RWPE1 (cell line): ENCODE results near the gene CSPG4.
A peak's percentile ranks its signal among the peaks of the same experiment; 100 is the strongest.
"Not testable (repeated sequence)": the region's sequence is repeated elsewhere in the genome, so short reads cannot be mapped to it uniquely, and the experiment has no call there.

Experiments
- CTCF ChIA-PET: fragments of 350-600 bp; sonication (Branson Sonifier 250); formaldehyde crosslinking; extraction: SDS; loops from one replicate; lab custom pipeline; 2021; lab: Yijun Ruan, JAX
- POLR2A ChIA-PET: fragments of 400-600 bp; formaldehyde crosslinking; extraction: SDS; loops from one replicate; lab custom pipeline; 2020; ENCODE audit warnings: antibody characterized with exemption; ENCODE audit not compliant: low non-redundant PET; lab: Yijun Ruan, JAX
- DNase-seq: peaks from one replicate; pipeline ENCODE4 v3.0.0; 2012; ENCODE audit warnings: low spot score
- H3K27ac ChIP-seq: fragments of 450-650 bp; 2 replicates; pipeline ENCODE4 v1.5.1; 2017
- TF ChIP-seq, protein P1 (sequence below): fragments of 450-650 bp; conservative IDR thresholded peaks from 2 replicates; pipeline ENCODE4 v1.5.1; 2017; ENCODE audit warnings: low read depth, mild to moderate bottlenecking

Gene CSPG4

DNA sequence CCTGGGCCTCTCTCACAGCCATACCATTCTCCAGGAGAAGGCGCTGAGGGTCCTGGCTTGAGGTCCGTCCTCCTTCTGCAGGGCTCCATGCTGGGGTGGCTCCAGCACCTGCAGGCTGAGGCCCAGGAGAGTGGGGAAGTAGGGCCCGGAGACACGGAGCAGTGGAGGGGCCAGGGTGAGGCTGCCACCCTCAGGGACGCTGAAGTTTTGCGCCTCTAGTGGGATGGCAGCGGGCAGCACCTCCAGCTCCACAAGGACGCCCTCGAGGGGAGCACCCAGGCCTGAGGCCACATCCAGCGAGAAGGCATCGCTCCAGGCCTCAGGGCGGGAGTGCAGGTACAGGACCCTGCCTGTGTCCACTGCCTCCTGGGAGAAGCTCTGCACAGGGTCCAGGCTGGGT, 27.5 kb downstream of the CSPG4 start:
- 0 out of 2 replicates have a peak overlapping the region, but pooled peaks have one; percentile 2 for H3K27ac ChIP-seq
- CTCF ChIA-PET: interaction anchor here (0.6 to 2.5 kb wide), 4 partner anchors 9 to 171 kb away, joined by 3 to 18 read pairs (median 8); partner anchors contain the start of gene IMP3
- TF ChIP-seq, protein P1, sequence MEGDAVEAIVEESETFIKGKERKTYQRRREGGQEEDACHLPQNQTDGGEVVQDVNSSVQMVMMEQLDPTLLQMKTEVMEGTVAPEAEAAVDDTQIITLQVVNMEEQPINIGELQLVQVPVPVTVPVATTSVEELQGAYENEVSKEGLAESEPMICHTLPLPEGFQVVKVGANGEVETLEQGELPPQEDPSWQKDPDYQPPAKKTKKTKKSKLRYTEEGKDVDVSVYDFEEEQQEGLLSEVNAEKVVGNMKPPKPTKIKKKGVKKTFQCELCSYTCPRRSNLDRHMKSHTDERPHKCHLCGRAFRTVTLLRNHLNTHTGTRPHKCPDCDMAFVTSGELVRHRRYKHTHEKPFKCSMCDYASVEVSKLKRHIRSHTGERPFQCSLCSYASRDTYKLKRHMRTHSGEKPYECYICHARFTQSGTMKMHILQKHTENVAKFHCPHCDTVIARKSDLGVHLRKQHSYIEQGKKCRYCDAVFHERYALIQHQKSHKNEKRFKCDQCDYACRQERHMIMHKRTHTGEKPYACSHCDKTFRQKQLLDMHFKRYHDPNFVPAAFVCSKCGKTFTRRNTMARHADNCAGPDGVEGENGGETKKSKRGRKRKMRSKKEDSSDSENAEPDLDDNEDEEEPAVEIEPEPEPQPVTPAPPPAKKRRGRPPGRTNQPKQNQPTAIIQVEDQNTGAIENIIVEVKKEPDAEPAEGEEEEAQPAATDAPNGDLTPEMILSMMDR: no peak
- POLR2A ChIA-PET: no interaction called here
- no peak for DNase-seq

DNA sequence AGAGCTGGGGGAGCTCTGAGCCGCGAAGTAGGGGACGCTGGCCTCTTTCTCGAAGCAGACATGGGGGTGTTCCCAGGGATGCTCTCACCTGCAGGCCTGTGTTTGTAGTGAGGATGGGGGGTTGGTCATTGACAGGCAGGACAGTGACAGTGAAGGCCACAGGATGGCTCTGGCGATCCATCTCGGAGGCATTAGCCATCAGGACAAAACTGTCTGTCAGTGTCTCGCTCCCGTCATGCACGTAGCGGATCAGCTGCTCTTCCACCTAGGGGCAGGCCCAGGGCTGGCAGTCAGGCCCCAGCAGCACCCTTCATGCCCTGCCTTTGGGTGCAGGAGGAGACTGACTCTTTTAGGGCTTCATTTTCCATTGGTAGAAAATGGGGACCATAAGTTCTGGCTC, 28.0 kb downstream of the CSPG4 start:
- CTCF ChIA-PET: interaction anchor here (0.6 to 2.4 kb wide), 6 partner anchors 9 to 176 kb away, joined by 3 to 18 read pairs (median 3); partner anchors contain the start of gene IMP3
- H3K27ac ChIP-seq: peak overlapping the region; percentile 53
- POLR2A ChIA-PET: no interaction called here
- TF ChIP-seq, protein P1: no peak
- DNase-seq: no peak

DNA sequence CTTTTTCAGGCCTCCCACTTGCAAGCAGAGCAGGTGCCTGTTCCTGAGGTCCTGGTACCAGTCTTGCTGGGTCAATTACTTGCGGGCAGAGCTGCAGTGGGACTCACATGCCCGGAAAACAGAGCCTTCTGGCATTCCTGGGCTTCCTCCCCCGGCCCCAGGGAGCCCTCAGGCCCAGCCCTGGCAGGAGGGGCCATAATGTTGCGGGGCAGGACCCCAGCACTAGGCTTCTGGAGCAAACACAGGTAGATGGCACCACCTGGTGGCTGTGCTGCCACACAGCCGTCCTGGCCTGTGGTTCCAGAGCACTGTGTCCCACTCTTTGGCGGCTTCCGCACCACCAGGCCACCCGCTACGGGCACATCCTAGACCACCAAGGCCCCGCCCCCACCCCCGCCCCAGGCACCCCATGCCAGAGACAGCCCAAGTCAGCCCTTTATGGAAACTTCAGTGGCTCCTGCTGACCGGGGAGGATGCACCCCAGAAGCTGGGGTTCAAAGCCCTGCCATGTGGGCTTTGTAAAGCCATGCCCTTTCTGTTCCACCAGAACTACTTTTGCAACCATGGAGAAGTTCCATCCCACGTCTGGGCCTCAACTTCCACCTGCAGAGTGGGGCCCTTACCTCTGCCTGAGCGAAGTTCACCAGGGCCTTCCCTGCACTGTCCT, 28.9 kb downstream of the CSPG4 start:
- CTCF ChIA-PET: interaction anchor here (0.6 to 2.4 kb wide), 10 partner anchors 13 to 1254 kb away, joined by 3 to 18 read pairs (median 4); partner anchors contain the start of genes IMP3 and SNX33
- POLR2A ChIA-PET: not testable (repeated sequence)
- TF ChIP-seq, protein P1: peak; percentile 92
- DNase-seq: peak; percentile 72
- peak overlapping the region; percentile 53 for H3K27ac ChIP-seq

DNA sequence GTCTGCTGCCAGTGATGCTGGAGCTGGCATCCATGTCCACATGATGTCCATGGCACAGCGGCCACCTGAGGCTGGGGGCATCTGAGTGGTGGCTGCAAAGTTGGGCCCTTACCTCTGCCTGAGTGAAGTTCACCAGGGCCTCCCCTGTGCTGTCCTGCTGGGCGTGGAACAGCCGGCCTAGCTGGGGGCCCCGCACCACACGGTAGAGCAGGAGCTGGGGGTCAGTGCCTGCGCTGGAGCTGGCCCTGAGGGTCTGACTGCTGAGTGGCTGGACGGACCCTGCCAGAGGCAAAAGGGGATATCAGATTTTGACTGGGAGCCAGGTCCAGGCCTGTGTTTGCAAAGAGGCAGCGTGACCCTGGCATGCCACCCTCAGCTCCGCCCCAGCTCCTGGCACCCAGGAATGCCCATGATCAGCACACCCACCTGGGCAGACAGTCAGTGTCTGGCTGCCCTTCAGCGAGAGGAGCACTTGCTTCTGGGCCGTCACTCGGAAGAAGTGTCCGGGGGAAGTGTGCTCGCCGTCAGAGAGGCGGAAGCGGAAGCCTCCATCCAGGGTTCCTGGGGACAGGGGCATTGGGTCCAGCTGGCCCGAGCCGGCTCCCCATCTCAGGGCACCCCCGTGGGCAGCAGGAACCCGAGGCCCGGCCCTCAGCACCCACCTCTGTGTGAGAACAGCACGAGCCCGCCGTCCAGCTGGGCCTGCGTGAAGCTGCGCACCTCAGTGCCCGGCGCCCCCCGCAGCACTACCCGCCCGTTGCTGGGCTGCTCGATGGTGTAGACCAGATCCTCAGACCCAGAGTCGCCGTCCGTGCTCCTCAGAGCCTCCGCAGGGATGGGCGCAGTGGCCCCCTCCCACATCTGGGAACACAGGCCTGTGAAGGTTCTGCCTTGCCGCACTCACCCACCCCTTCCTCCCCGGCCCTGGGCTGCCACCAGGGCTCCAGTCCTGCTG, 30.2 kb downstream of the CSPG4 start:
- TF ChIP-seq, protein P1: no peak
- ChIA-PET CTCF (interaction anchor here (0.9 to 2.4 kb wide), 6 partner anchors 11 to 43 kb away, joined by 3 to 18 read pairs (median 4); partner anchors contain the start of genes IMP3 and SNX33), POLR2A (interaction anchor here (1.1 kb wide), 1 partner anchor 43 kb away, joined by 3 read pairs; the partner anchor contains the start of gene IMP3)
- peak overlapping the region; percentile 53 for H3K27ac ChIP-seq
- DNase-seq: no peak

DNA sequence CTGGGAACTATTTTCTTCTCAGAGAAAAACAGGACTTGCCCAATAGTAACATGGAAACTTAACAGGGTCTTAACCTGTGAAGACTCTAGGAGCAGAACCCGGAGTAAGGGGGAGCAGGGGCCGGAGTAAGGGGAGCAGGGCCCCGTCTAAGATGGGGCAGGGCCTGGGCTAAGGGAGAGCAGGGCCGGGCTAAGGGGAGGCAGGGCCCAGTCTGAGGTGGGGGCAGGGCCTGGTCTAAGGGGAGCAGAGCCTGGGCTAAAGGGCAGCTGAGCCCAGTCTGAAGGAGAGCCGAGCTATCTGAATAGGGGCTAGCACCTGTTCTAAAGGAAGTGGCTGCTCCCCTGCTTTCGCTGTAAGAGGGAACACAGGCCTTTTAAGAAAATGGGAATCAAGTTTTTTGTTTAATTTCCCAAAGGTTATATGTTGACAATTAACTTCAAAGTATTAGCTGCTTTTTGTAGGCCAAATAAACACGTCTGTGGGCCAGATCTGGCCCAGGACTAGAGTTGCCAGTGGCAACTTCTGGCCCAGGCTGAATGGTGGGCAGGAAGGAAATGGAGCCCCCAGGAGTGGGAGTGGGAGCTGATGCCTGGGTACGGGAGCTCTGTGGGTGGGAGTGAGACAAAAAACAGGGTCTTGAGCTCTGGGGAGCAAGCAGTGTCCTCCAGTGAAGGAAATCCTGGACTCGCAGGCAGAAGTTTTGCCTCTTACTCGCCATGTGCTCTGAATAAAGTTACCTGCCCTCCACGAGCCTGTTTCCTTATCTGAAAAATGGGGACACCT, 32.5 kb downstream of the CSPG4 start:
- DNase-seq: no peak
- POLR2A ChIA-PET: no interaction called here
- CTCF ChIA-PET: interaction anchor here (0.7 to 0.9 kb wide), 3 partner anchors 13 to 160 kb away, joined by 4 to 6 read pairs (median 4); no protein-coding TSS in a partner anchor
- H3K27ac ChIP-seq: peak overlapping the region; percentile 53
- TF ChIP-seq, protein P1: no peak

DNA sequence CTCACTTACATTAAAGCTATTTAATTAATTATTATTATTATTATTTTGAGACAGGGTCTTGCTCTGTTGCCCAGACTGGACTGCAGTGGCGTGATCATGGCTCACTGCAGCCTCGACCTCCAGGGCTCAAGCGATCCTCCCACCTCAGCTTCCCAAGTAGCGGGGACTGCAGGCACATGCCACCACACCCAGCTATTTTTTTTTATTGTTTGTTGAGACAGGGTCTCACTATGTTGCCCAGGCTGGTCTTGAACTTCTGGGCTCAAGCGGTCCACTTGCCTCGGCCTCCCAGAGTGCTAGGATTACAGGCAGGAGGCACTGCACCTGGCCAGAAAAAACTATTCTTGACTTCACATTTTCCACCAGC, 34.3 kb downstream of the CSPG4 start:
- POLR2A ChIA-PET: interaction anchor here (0.6 kb wide), 1 partner anchor 42 kb away, joined by 4 read pairs; no protein-coding TSS in a partner anchor
- DNase-seq: not testable (repeated sequence)
- peak overlapping the region; percentile 53 for H3K27ac ChIP-seq
- CTCF ChIA-PET: interaction anchor here (0.9 kb wide), 1 partner anchor 40 kb away, joined by 6 read pairs; no protein-coding TSS in a partner anchor
